Peyer's patch (tissue), 4 donors: ENCODE data around the gene ZIC5.

Experiments
- CTCF ChIP-seq, 6 experiments: fragments of 450-650 bp in 4 of 6; fragments of 200-600 bp in 2 of 6; sonication (generic) in 1 of 6; IDR thresholded peaks; one replicate each; pipeline ENCODE4 v1.5.1; 2017 to 2019; ENCODE audit warnings: antibody characterized with exemption in 6 of 6, mild to moderate bottlenecking in 3 of 6, moderate library complexity in 1 of 6
- POLR2A ChIP-seq, 2 donors: fragments of 450-650 bp; IDR thresholded peaks; one replicate each; pipeline ENCODE4 v1.5.1; 2017; ENCODE audit warnings: antibody characterized with exemption in 2 of 2, mild to moderate bottlenecking in 2 of 2, moderate library complexity in 2 of 2

GRCh38 chr13:99979453-99980200 lies 8.1 kb upstream of the ZIC5 start:
- no peak for TF ChIP-seq CTCF (IDR thresholded peaks at IDR 0.05)
- TF ChIP-seq POLR2A (IDR thresholded peaks at IDR 0.05): no peak
